Lung (tissue), 12 donors: ENCODE results near the gene B3GNT8. TPM values are rescaled to one million over a fixed set of nuclear protein-coding genes. Genes with fewer than 3 reads are reported as not detected.
"Not testable (repeated sequence)": the region's sequence is repeated elsewhere in the genome, so short reads cannot be mapped to it uniquely, and the experiment has no call there.

ENCODE experiments used
- ATAC-seq: fragments of 200-7000 bp; cut with Tn5 transposase; one replicate; pipeline ENCODE4 v1.9.1; 2020; ENCODE audit warnings: moderate number of reproducible peaks; ENCODE audit not compliant: insufficient read depth, low FRiP score
- DNase-seq, 3 donors: peaks; one replicate each; pipeline ENCODE4 v3.0.0-alpha.2; 2013 to 2017
- H3K27ac ChIP-seq, 2 donors: one replicate each; pipeline ENCODE4 v1.5.1; 2013; ENCODE audit warnings: mild to moderate bottlenecking in 2 of 2, moderate library complexity in 2 of 2, control low read depth in 1 of 2, inconsistent platforms in 1 of 2, low read depth in 1 of 2, low read length in 1 of 2
- H3K27me3 ChIP-seq, 3 donors: one replicate each; pipeline ENCODE4 v1.5.1; 2013; ENCODE audit warnings: low read length in 2 of 3; ENCODE audit not compliant: control insufficient read depth in 3 of 3, insufficient read depth in 3 of 3
- H3K36me3 ChIP-seq, 4 donors: one replicate each; pipeline ENCODE4 v1.5.1; 2013; ENCODE audit warnings: low read length in 4 of 4, mild to moderate bottlenecking in 1 of 4, moderate library complexity in 1 of 4; ENCODE audit not compliant: control insufficient read depth in 4 of 4, insufficient read depth in 4 of 4
- H3K4me1 ChIP-seq, 5 donors: one replicate each; pipeline ENCODE4 v1.5.1; 2013; ENCODE audit warnings: low read length in 5 of 5, mild to moderate bottlenecking in 2 of 5, moderate library complexity in 1 of 5; ENCODE audit not compliant: control insufficient read depth in 5 of 5, insufficient read depth in 5 of 5
- H3K4me3 ChIP-seq: one replicate; pipeline ENCODE4 v1.5.1; 2013; ENCODE audit warnings: mild to moderate bottlenecking, control low read depth, moderate library complexity
- H3K9ac ChIP-seq, 2 donors: one replicate each; pipeline ENCODE4 v1.5.1; 2013; ENCODE audit warnings: low read length in 2 of 2, control low read depth in 1 of 2; ENCODE audit not compliant: insufficient read depth in 1 of 2
- H3K9me3 ChIP-seq, 4 donors: one replicate each; pipeline ENCODE4 v1.5.1; 2013; ENCODE audit warnings: low read length in 3 of 4, mild to moderate bottlenecking in 1 of 4, moderate library complexity in 1 of 4; ENCODE audit not compliant: control insufficient read depth in 4 of 4, insufficient read depth in 3 of 4
- WGBS, 2 donors: extraction: QIAGEN DNeasy Blood & Tissue Kit; methylation state at CpG; one replicate each; pipeline ENCODE4 v1.1.7; 2013; 5-methylcytosine and 5-hydroxymethylcytosine counted together
- polyA plus RNA-seq, 2 donors: library from polyadenylated mRNA; stranded (reverse); fragments of 200-250 nt; gene quantifications; one replicate each; pipeline ENCODE4 v1.2.1, GENCODE V29; 2013
- total RNA-seq, 2 donors: library from RNA; depleted of rRNA in 1 of 2; stranded (reverse); fragments of >200 nt in 1 of 2; gene quantifications; one replicate each; pipeline ENCODE4 v1.2.1, GENCODE V29; 2014 to 2021
- TF ChIP-seq, protein P1 (sequence below): IDR thresholded peaks from 2 replicates; pipeline ENCODE4 v1.5.1; 2012; ENCODE audit warnings: mild to moderate bottlenecking; ENCODE audit errors: control extremely low read depth, extremely low read depth
- donor health status: control.
- donor health status: control.
- donor health status: Bipolar disorder and iron deficiency.
- donor health status: healthy.
- donor health status: DM: yes; HTN: yes; CAD: no.

Gene B3GNT8
- total and polyA plus RNA-seq, 4 donors, result 6.2 to 39.0 (median 32.8) TPM

DNA sequence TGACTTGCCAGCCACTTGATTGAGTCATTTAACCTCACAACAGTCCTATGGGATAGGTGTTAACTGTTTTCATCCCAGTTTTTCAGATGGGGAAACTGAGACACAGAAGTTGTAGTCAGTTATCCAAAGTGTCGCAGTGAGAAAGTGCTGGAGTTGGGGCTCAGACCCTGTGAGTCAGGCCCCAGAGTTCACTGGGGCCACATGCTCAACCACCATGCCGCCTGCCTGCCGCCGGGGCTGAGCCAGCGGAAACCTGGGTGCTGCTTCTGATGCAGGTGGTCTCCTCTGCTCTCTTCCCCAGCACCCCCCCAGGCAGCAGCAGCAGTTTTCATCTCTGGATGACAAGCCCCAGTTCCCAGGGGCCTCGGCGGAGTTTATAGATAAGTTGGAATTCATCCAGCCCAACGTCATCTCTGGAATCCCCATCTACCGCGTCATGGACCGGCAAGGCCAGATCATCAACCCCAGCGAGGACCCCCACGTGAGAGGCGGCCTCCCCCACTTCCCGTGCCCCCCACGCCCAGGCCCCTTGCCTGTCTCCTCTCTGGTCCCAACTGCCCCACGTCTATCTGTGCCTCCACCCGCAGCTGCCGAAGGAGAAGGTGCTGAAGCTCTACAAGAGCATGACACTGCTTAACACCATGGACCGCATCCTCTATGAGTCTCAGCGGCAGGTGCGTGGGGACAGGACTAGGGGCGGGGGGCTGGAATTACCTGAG lies 16.7 kb downstream of the B3GNT8 start:
- Histone ChIP-seq H3K4me1 (peaks cover 0 to 20% (median 4%) of the 10 kb centered on the region in 5 donors), H3K36me3 (peaks cover 0 to 28% (median 18%) of the 10 kb centered on the region in 4 donors), H3K9me3 (no peaks in the 10 kb centered on the region), H3K9ac (no peak overlapping the region), H3K4me3 (no peak overlapping the region), H3K27ac (peak overlapping the region; percentile 45 to 86), H3K27me3 (no peaks in the 10 kb centered on the region)
- DNase-seq, result no peak
- TF ChIP-seq, protein P1, sequence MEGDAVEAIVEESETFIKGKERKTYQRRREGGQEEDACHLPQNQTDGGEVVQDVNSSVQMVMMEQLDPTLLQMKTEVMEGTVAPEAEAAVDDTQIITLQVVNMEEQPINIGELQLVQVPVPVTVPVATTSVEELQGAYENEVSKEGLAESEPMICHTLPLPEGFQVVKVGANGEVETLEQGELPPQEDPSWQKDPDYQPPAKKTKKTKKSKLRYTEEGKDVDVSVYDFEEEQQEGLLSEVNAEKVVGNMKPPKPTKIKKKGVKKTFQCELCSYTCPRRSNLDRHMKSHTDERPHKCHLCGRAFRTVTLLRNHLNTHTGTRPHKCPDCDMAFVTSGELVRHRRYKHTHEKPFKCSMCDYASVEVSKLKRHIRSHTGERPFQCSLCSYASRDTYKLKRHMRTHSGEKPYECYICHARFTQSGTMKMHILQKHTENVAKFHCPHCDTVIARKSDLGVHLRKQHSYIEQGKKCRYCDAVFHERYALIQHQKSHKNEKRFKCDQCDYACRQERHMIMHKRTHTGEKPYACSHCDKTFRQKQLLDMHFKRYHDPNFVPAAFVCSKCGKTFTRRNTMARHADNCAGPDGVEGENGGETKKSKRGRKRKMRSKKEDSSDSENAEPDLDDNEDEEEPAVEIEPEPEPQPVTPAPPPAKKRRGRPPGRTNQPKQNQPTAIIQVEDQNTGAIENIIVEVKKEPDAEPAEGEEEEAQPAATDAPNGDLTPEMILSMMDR, result no peak
- ATAC-seq, result no peak
- WGBS, 2 donors, result 86 to 90% methylated on average over 23 of the region's 23 CpGs

DNA sequence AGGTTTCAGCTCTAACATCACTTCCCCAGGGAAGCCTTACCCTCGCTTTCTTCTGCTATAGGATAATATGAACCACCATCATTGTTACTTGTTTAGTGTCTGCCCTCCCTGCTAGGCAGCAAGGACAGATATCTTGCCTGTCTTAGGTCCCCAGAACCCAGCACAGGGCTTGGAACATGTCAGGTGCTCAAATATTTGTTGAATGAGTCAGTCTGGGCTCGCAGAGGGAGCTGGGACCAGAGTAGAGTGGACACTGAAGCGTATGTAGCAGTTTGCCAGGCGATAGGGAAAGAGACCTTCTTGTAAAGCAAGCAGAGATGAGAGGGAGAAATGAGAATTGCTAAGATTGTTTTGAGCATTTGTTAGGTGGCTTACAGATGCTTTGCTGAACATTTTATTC lies 17.9 kb downstream of the B3GNT8 start:
- DNase-seq (peak in 2 of 3 donors; percentile 21 to 58), ATAC-seq (peak; percentile 46)
- no peak overlapping the region for H3K9ac ChIP-seq
- H3K9me3 ChIP-seq, result no peaks in the 10 kb centered on the region
- peak overlapping the region; percentile 38 to 88 for H3K27ac ChIP-seq
- TF ChIP-seq, protein P1, result no peak
- peaks cover 0 to 19% (median 13%) of the 10 kb centered on the region in 4 donors for H3K36me3 ChIP-seq
- 57 to 58% methylated on average over 4 of the region's 4 CpGs for WGBS, 2 donors
- no peak overlapping the region for H3K4me3 ChIP-seq
- no peaks in the 10 kb centered on the region for H3K27me3 ChIP-seq
- peaks cover 0 to 20% (median 4%) of the 10 kb centered on the region in 5 donors for H3K4me1 ChIP-seq

DNA sequence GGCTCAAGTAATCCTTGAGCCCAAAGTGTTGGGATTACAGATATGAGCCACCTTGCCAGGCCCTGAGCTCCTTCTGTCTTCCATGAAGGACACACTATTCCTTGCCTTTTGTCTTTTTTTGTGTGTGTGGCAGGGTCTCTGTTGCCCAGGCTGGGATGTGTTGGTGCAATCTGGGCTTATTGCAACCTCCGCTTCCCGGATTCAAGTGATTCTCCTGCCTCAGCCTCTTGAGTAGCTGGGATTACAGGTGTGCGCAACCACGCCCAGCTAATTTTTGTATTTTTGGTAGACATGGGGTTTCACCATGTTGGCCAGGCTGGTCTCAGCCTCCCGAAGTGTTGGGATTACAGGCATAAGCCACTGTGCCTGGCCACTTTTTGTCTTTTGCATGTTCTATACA lies 18.3 kb downstream of the B3GNT8 start:
- H3K4me1 ChIP-seq, result peaks cover 0 to 20% (median 4%) of the 10 kb centered on the region in 5 donors
- H3K27ac ChIP-seq, result peak overlapping the region; percentile 38 to 88
- H3K9ac ChIP-seq, H3K27me3 ChIP-seq, H3K4me3 ChIP-seq, H3K9me3 ChIP-seq, DNase-seq, ATAC-seq: not testable (repeated sequence)
- WGBS, 2 donors, result 71 to 72% methylated on average over 5 of the region's 5 CpGs
- peaks cover 0 to 17% (median 10%) of the 10 kb centered on the region in 4 donors for H3K36me3 ChIP-seq

DNA sequence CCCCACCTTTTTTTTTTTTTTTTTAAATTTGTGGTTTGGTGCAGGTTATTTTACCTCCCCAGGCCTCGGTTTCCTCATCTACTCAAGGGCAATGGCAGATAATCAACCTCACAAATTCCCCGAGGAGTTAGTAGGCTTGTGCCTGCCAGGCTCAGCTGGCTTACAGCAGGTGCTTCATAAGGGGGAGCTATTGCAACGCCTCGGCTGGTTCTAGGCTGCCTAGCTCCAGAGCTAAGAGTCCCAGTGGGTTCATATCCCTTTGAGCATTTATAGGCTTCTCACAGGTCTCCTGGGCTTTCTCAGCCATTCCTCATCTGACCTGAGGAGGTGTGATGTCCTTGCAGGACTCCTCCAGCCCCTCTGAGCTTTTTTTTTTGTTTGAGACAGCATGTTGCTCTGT lies 18.9 kb downstream of the B3GNT8 start:
- H3K4me1 ChIP-seq, result peaks cover 0 to 20% (median 4%) of the 10 kb centered on the region in 5 donors
- TF ChIP-seq, protein P1, result no peak
- DNase-seq, result no peak
- H3K27ac ChIP-seq, result peak overlapping the region in 1 of 2 donors; percentile 88
- H3K9ac ChIP-seq, result no peak overlapping the region
- ATAC-seq, result no peak
- no peaks in the 10 kb centered on the region for H3K27me3 ChIP-seq
- peaks cover 0 to 13% (median 6%) of the 10 kb centered on the region in 4 donors for H3K36me3 ChIP-seq
- no peaks in the 10 kb centered on the region for H3K9me3 ChIP-seq
- 56 to 73% methylated on average over 4 of the region's 4 CpGs for WGBS, 2 donors
- no peak overlapping the region for H3K4me3 ChIP-seq
